ENCODE measurements around the gene SLC7A9. TPM values are rescaled to one million over a fixed set of nuclear protein-coding genes. Genes with fewer than 3 reads are reported as not detected.

SLC7A9 gene
- total RNA-seq, 1 donor from 2014 or later, result 0.78 TPM

- Mint-ChIP-seq H3K4me3 (ENCODE audit: unreplicated experiment) (no peak overlapping the region), H3K27me3 (ENCODE audit: unreplicated experiment) (no peaks in the 10 kb centered on the region), H3K9me3 (ENCODE audit: unreplicated experiment) (no peaks in the 10 kb centered on the region), H3K36me3 (ENCODE audit: unreplicated experiment) (peaks cover 29% of the 10 kb centered on the region), H3K4me1 (ENCODE audit: unreplicated experiment) (no peaks in the 10 kb centered on the region), H3K27ac (ENCODE audit: unreplicated experiment) (no peak overlapping the region)
- DNase-seq (ENCODE audit: extremely low spot score, unreplicated experiment), result no peak
- TF ChIP-seq CTCF (IDR thresholded peaks at IDR 0.05), result no peak
Observed at GRCh38 chr19:32911467-32911866, 41.9 kb upstream of the SLC7A9 start.

- H3K27ac Mint-ChIP-seq (ENCODE audit: unreplicated experiment), result no peak overlapping the region
- H3K27me3 Mint-ChIP-seq (ENCODE audit: unreplicated experiment), result no peaks in the 10 kb centered on the region
- no peak for TF ChIP-seq CTCF (IDR thresholded peaks at IDR 0.05)
- no peak for DNase-seq (ENCODE audit: extremely low spot score, unreplicated experiment)
- peaks cover 33% of the 10 kb centered on the region for H3K36me3 Mint-ChIP-seq (ENCODE audit: unreplicated experiment)
- H3K9me3 Mint-ChIP-seq (ENCODE audit: unreplicated experiment), result peaks cover 5% of the 10 kb centered on the region
- no peaks in the 10 kb centered on the region for H3K4me1 Mint-ChIP-seq (ENCODE audit: unreplicated experiment)
- no peak overlapping the region for H3K4me3 Mint-ChIP-seq (ENCODE audit: unreplicated experiment)
Observed at GRCh38 chr19:32910874-32911273, 41.3 kb upstream of the SLC7A9 start.

- peaks cover 9% of the 10 kb centered on the region for H3K9me3 Mint-ChIP-seq (ENCODE audit: unreplicated experiment)
- no peaks in the 10 kb centered on the region for H3K27me3 Mint-ChIP-seq (ENCODE audit: unreplicated experiment)
- H3K27ac Mint-ChIP-seq (ENCODE audit: unreplicated experiment), result no peak overlapping the region
- peaks cover 38% of the 10 kb centered on the region for H3K36me3 Mint-ChIP-seq (ENCODE audit: unreplicated experiment)
- TF ChIP-seq CTCF (IDR thresholded peaks at IDR 0.05), result no peak
- H3K4me3 Mint-ChIP-seq (ENCODE audit: unreplicated experiment), result no peak overlapping the region
- no peak for DNase-seq (ENCODE audit: extremely low spot score, unreplicated experiment)
- H3K4me1 Mint-ChIP-seq (ENCODE audit: unreplicated experiment), result no peaks in the 10 kb centered on the region
Observed at GRCh38 chr19:32910094-32910493, 40.5 kb upstream of the SLC7A9 start.

- DNase-seq (ENCODE audit: extremely low spot score, unreplicated experiment), result no peak
- Mint-ChIP-seq H3K4me1 (ENCODE audit: unreplicated experiment) (no peaks in the 10 kb centered on the region), H3K4me3 (ENCODE audit: unreplicated experiment) (no peak overlapping the region), H3K9me3 (ENCODE audit: unreplicated experiment) (peaks cover 9% of the 10 kb centered on the region), H3K27ac (ENCODE audit: unreplicated experiment) (no peak overlapping the region), H3K36me3 (ENCODE audit: unreplicated experiment) (peaks cover 41% of the 10 kb centered on the region), H3K27me3 (ENCODE audit: unreplicated experiment) (no peaks in the 10 kb centered on the region)
- no peak for TF ChIP-seq CTCF (IDR thresholded peaks at IDR 0.05)
Observed at GRCh38 chr19:32909257-32909656, 39.7 kb upstream of the SLC7A9 start.

- Mint-ChIP-seq H3K4me3 (ENCODE audit: unreplicated experiment) (no peak overlapping the region), H3K27ac (ENCODE audit: unreplicated experiment) (no peak overlapping the region), H3K36me3 (ENCODE audit: unreplicated experiment) (peaks cover 44% of the 10 kb centered on the region), H3K27me3 (ENCODE audit: unreplicated experiment) (no peaks in the 10 kb centered on the region), H3K4me1 (ENCODE audit: unreplicated experiment) (no peaks in the 10 kb centered on the region), H3K9me3 (ENCODE audit: unreplicated experiment) (peaks cover 9% of the 10 kb centered on the region)
- no peak for DNase-seq (ENCODE audit: extremely low spot score, unreplicated experiment)
- no peak for TF ChIP-seq CTCF (IDR thresholded peaks at IDR 0.05)
Observed at GRCh38 chr19:32908641-32909190, 39.1 kb upstream of the SLC7A9 start.
